GM19351 (cell line): ENCODE data around the gene IRS1.

Experiments used
- ATAC-seq: cut with Tn5 transposase; IDR thresholded peaks from one replicate; pipeline ENCODE4 v1.9.1; 2021; ENCODE audit warnings: mild to moderate bottlenecking, moderate library complexity; ENCODE audit not compliant: unreplicated experiment

IRS1 gene

DNA sequence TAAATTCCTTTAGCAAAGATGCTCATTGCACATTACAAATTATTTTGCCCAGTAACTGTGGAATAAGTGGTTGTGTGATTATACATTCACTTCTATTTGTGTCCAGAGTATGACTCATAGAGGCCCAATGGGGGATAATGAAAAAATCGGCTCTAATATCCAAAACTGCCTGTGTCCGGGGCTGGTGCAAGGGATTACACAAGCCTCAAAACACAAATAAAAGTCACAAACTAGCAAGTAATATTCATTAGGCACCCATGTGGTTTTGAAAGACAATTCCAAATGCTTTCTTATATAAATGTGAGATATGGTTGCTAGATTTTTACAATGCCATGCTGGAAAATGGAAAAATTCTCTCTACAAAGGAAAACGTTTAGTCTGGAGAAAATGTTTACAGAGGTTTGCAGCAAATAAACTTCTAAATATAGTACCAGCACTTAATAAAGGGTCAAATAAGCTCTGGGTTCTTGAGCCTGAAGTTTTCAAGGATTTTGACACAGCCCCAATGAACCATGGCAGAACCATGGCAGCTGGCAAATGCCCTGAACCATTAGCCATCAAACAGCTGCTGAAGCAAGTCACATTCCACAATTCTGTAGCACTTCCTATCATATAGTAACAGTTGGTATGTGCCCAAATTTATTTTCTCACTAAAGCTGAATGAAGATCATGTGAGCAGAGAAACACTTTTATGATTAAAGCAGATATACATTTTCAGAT is 40.5 kb downstream of the IRS1 start:
- ATAC-seq, result no peak

DNA sequence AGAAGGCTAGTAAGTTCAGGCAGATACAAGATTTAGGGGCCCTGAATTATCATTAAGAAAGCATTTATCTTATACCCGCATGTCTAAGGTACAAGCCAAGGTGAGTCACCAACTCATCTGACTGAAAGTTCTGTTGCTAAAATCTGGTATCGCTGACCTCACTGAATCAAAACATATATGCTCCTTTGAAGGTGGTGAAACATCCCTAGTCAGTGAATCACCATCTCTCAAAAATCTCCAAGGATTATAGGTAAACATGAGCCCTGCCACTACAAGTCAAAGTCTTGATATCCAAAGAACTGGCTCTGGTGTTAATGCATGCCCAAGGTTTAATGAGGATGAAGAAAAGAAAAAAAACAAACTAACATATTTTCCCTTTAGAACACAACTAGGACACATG is 43.5 kb downstream of the IRS1 start:
- ATAC-seq, result no peak

DNA sequence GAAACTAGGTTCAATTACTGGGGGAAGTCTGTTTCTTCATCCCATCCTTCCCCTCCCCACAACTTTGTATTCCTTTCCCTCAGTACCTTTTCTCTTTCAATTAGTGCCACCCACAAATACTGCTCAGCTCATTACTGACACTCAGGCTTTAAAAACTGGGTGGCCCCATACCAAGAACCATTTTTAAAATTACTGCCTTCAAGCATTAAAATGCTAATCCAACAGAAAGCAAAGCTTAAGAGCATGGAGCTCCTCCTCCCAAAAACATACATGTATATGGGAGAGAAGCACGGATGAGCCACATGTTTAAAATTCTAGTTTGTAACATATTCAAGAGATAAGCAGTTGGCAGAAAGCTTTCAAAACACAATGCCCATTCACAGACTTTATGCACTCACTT is 44.0 kb downstream of the IRS1 start:
- ATAC-seq, result no peak

DNA sequence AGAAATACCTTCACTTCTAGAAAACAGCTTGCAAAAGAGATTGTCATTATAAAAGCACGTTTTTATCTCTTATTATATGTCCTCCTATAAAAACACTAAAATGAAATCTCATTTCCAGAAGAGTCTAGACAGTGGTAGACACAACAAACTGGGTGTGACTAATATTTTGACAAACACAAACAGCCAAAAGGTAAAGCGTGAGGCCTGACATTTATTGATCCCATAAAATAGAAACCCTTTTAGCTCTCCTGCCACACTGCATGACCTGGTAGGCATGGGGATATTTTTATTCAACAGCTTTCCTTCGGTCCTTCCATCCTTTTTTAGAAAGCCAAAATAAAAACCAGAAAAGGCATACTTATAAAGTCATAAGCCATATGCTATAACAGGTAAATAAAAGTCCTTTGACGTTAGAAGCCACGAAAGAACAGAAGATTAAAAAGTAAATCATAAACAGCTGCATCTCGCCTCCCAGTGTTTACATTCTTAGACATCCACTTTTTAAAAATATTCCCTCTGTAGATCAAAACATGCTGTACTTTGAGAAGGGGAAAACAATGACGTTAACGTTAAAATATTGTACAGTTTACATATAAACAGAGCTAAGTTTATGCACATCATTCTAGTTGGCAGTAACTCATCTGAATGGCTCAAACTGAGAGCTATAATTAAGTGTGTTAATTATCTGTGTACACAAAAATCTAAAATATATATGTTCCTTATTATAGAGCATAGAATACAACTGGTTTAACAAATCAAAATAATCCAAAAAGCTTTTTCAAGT is 44.6 kb downstream of the IRS1 start:
- ATAC-seq, result no peak

DNA sequence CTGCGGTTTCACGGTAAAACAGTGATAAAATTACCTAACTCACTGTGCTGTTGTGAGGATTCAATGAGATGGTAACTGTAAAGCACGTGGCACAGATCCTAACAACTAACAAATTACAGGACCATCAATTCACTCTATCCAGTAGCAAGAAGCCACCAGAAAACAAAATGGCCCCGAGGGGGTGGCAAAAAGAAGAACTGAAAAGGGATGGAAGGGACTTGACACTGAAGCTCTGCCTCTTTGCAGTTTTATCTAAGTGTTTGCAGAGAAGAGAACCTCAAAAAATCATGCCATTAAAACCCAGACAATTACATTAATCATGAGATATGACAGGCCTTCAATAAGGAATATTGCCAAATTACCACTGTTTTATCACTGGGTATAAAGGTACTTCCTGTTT is 46.7 kb downstream of the IRS1 start:
- no peak for ATAC-seq

DNA sequence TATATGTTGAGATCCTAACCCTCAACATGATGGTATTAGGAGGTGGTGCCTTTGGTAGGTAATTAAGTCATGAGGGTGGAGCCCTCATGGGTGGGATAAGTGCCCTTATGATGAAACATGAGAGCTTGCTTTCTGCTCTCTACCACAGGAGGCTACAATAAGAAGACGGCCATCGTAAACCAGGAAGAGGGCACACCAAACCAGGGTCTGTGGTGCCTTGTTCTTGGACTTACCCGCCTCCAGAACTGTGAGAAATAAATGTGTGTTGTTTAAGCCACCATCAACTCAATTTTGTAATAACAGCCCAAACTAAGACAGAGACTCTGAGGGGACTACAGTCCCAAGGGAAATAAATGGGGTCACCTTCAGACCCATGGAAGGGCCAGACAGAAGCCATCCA is 52.3 kb downstream of the IRS1 start:
- ATAC-seq, result no peak

DNA sequence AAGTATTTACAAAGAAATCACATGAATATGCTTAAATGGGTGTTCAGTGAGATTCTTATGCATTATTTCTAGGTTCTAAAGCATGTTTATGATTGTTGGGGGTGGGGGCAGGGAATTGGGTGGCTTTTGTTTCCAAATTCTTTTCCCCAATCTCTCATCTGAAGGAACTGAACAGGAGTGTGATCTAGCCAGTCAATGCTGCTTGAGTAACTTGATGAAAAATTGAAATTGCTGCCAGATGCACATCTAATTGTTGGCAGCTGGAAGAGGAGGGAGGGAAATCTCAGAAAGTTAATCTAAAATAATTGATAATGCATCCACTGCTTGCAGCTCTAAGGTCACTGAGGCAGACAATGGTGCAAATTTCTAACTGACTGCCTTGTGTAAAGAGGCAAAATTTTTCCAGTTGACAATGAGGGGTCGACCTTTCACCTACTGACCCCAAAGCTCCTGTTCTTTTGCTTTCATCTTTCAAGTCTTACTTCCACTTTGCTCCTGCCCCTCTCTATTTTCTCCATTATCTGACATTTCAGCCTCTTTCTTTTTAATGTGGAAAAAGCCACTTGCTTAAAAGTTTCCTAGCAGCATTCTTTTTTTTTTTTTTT is 53.3 kb downstream of the IRS1 start:
- ATAC-seq, result no peak

DNA sequence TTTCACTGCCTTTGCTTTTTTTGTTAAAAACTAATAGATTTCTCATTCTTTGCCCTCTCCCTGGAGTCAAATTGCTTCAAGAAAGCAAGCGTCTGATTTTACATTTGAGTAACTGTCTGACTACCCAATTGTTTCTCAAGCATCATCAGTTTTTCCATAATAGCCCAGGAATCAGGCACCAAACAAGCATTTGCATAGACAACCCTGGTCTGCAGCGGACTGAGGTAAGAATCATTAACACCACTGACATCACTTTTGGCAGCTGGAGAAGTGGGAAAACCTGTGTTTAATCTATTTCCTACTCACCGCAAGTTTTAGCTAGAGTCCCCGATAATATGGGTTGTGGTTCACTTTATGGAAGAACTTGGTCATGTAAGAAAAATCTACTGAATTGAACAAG is 55.7 kb downstream of the IRS1 start:
- no peak for ATAC-seq

DNA sequence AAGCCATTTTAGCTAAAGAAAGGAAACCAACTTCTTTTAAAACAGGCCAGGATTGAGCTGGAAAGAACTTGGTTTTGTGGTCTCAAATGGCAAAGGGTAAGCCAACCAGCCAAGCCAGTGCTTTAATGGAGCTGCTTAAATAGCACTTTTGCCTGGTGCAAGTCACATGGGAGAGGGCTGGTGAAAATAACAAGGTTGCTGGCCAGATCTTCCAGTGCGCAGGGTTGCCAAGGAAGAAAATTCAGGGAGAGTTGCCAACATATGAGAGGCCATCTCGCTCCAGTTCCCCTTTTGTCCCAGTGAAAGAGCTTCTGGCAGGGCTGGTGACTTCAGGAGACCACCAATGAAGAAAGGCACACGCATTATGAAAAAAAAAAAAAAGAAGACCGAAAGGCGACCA is 57.3 kb downstream of the IRS1 start:
- no peak for ATAC-seq

DNA sequence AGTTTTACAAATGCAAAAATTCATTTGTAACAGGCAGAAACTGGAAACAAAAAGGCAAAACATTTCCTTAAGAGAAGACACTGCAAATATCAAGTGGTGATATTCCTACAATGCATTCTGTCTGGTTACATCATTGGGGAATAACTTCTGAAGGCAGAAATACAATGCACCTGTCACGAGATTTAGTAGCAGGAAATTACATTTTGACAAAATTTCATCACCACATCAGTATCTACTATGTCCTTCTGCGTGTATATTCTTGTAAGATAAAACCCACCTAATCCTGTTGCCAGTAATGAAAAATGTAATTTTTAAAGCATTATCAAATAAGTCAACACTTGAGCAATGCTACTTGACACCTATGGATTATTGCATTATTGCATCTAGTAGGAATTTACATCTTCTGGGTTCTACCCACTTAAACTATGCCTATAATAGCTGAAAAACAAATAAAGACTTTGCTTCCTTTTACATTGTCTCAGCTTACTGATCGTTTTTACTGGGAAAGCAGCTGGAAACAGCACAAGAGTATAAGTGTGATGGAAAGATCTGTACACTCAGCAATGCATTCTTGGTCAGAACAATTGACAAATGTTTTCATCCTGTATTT is 59.5 kb downstream of the IRS1 start:
- ATAC-seq, result no peak

DNA sequence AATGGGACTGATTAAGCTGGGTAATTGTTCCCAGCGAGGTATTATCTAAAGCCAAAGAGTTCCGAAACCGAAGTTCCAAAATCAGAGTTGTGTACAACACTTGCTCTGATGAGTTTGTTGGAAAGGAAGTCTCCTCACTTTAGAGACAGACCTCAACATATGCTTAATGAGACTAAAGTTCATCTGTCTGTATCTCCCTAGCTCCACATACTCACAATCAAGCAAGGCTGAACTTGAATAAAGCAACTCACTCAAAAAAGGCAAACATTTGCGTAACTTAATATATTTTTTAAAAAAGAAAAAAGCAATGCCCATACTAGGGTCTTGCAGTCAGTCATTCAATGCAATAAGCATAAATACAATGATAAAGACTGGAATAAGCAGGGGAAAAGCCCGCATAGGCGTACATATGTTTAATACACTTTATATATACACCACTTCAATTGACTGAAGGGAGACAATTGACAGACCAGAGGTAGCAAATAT is 60.0 kb downstream of the IRS1 start:
- no peak for ATAC-seq

DNA sequence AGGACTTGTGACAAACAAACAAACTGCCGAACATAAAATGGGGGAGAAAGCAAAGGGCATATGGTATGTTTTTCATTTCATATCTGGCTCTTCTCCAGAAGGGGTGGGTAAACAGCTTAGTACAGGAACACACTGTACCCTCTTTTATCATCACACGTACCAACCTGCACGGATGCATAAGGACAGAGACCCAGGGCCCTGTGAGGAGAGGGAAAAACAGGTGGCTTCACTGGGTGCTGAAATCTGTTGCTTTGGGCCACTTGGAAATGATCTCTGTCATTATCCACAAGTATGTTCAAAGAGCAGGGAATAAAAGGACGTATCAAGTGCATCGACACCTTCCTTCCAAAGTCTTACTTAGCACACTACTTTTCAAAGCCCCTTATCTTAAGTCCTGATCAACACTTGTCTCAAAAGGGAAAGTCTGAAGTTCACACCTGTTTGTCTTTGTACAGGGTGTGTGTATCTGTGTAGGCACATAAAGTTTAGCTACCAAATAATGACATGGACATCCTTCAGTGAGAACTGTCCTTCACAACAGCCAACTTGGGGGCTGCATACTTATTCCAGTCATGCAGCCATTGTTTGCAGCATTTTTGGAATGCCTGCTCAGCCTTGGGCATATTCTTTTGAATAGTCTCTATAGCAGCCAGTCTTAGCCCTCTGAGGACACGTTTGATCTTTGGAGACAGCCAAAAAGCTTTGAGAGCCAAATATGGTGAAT is 60.6 kb downstream of the IRS1 start:
- no peak for ATAC-seq

DNA sequence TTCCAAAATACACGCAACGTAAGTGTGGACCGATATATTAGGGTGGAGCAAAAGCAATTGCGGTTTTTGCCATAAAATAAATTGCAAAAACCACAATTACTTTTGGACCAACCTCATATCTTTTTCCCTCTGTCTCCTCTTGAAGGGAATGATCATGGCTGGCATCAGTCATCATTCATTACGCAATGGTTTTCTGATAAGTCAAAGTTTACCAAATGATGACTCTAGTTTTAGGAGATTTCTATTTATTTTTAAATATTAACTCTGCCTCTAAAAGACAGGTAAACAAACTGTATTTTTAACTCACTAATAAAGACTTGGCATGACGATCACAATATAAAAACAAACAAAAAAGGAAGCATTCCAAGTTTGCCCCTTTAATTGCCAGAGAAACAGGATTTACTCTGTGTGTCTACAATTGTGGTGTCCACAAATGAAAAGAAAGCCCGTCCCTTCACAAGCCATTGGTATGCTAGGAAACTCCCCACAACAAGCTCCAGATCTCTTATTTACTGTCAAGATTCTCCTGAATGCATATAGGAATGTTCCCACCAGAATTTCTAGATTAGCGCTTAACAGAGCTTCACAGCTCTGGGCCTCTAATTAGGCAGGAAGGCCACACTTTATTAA is 61.3 kb downstream of the IRS1 start:
- no peak for ATAC-seq

DNA sequence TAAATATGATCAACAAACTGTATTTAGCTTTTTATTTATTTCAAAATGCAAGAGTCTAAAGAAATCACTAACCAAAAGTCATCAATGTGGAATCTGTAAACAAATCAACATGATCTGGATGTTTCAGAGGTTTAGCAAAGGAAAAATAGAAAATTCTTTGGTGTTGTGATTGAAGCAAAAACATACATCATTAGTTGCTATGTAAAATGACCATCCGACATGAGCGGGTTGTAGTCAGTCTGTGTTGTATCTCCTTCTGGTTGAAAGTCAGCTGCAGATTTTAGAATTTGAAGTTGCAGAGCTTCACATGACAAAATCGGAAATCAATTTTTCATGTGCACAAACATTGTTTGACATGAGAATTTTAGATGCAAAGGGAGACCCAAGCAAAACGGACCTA is 63.2 kb downstream of the IRS1 start:
- no peak for ATAC-seq

DNA sequence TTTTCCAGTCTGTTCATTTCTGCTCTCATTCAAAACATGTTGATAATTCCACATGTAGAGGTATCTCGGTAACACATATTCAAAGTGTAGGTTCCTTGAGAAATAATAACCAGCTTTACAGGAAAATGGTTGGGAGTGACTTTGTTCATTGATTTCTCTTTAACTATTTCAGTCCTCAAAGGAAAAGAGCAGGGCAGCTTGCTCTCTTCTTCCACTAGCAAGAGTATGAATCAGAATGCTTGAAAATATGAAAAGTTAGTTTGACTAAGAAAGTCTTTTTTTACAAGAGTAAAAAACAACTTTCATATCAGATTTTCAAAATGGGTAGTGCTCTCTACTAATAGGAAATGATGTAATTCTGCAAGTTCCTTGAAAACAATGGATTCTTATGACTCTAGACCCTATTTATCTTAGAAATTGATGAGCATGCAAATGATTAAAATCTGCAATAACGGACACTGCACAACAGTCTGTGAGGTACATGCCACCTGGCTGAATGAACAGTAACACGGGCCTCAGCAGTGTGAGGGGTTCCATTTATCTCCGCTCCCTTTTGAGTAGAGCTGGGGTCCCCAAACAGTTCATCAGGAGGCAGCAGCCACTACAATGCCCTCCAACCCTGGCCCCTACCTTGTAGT is 65.6 kb downstream of the IRS1 start:
- no peak for ATAC-seq

DNA sequence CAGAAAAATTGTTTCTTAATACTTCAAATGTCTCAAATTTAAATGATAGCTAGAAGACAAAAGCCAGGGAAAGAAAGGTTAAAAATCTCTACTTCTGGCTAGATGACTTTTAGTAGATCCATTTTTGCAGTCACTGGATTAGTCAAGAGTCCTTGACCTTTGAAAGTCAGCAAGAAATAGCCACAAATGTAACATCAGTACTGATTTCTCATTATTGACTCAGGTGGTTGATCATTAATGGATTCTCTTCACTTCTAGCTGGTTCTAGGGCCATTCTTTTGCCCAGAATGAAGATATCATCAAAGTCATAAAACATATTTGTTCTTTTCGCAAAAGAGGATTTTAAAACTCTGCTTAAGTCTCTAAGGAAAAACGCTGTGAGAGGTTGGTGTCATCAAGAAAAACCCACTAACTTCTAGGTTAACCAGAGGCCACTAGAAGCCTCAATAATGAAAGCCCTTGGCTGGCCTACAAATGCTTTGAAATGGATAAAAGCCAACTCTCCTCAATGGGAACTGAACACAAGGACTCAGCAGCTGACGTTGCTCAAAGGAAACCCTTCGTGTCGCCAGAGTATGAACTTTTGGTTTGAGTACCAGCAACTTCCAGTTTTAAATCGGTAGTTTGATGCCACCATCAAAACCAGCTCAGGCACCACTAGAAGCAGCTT is 66.3 kb downstream of the IRS1 start:
- ATAC-seq, result no peak

DNA sequence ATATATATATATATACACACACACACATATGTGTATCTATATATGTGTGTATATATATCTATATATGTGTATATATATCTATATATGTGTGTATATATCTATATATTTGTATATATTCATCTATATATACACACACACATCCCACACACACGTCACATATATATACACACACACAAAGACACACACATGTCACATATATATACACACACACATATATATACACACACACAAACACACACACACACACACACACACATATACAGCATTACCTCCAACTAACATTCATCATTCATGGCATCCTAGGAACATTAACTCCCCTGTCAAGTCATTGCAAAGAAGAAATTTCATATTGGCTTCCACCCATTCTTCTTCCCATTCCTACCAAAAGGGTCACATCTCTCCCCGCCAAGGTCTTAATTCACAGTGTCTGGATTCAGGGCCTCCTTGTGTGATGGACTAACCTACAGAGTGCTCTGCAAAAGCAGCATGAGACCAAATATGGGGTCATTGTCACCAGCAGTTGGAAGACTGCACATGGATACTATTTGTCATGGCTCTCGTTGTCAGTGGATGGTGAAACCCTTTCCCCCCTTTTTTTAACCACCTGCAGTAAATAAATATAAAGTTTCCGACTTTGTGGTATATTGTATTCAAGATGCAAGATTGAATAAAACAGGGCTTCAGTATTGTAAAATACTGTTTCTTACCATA is 67.0 kb downstream of the IRS1 start:
- ATAC-seq, result no peak

DNA sequence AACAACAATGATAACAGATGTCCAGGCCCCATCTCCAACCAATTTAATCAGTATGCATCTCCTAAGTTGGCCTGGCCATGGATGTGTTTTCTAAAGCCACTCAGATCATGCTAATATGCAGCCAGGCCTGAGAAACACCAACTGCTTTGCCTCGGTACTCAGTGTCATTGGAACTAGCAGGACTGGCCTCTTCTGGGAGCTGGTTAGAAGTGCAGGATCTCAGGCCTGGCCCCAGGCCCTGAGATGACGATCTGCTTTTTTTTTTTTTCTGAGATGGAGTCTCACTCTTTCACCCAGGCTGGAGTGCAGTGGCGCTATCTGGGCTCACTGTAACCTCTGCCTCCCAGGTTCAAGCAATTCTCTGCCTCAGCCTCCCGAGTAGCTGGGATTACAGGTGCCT is 69.1 kb downstream of the IRS1 start:
- ATAC-seq, result no peak

DNA sequence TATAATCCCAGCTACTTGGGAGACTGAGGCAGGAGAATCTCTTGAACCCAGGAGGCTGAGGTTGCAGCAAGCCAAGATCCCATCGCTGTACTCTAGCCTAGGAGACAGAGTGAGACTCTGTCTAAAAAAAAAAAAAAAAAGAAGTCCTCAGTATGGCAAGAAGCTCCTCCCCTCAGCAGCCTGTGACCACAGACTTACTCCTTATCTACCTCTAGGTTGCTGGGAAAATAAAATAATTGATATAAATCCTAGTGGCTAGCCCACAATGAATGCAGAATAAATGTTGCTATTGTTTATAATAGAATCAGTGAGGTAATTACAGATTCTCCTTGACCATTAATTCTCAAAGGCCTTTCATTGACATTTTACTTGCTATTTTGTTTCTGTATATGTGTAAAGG is 70.6 kb downstream of the IRS1 start:
- ATAC-seq, result no peak
